Upper lobe of left lung (tissue), 4 donors: Measurements from ENCODE around the gene KCNJ6.

ENCODE experiments used
- POLR2AphosphoS5 ChIP-seq, 2 donors: sonication (generic); formaldehyde crosslinking; IDR thresholded peaks; one replicate each; pipeline ENCODE4 v1.5.1; 2017; ENCODE audit warnings: antibody characterized with exemption in 2 of 2
- TF ChIP-seq, protein P1 (sequence below), 6 experiments: fragments of 450-650 bp in 4 of 6; fragments of 200-600 bp in 2 of 6; sonication (generic) in 2 of 6; IDR thresholded peaks; one replicate each; pipeline ENCODE4 v1.5.1; 2016 to 2019; ENCODE audit warnings: antibody characterized with exemption in 6 of 6

DNA sequence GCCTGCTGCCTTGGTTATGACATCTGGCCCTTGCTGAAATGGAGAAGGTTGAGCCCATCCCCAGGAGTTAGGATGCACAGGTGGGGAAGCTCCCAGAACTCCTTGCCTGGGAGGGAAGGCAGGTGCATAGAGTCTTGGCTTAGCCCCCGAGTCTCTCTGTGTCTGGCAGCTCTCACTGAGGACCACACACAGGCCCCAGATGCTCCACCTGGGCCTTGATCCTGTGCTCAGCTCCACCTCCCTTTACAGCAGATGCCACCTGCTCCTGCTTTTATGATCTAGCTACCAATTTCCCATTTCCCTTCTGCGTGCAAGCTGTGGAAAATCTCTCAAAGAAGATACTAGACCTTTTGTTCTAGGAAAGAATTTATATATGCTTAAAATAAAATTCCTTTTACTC, 28.8 kb upstream of the KCNJ6 start:
- no peak for TF ChIP-seq POLR2AphosphoS5 (IDR thresholded peaks at IDR 0.05)
- TF ChIP-seq, protein P1, sequence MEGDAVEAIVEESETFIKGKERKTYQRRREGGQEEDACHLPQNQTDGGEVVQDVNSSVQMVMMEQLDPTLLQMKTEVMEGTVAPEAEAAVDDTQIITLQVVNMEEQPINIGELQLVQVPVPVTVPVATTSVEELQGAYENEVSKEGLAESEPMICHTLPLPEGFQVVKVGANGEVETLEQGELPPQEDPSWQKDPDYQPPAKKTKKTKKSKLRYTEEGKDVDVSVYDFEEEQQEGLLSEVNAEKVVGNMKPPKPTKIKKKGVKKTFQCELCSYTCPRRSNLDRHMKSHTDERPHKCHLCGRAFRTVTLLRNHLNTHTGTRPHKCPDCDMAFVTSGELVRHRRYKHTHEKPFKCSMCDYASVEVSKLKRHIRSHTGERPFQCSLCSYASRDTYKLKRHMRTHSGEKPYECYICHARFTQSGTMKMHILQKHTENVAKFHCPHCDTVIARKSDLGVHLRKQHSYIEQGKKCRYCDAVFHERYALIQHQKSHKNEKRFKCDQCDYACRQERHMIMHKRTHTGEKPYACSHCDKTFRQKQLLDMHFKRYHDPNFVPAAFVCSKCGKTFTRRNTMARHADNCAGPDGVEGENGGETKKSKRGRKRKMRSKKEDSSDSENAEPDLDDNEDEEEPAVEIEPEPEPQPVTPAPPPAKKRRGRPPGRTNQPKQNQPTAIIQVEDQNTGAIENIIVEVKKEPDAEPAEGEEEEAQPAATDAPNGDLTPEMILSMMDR (IDR thresholded peaks at IDR 0.05): no peak
